Hepatocyte (in vitro differentiated cells): ENCODE data around the gene CHKA.

ENCODE experiments used
- CTCF ChIP-seq: fragments of 200-600 bp; sonication (generic); IDR thresholded peaks from 2 replicates; pipeline ENCODE4 v1.5.1; 2016; ENCODE audit warnings: antibody characterized with exemption, mild to moderate bottlenecking; ENCODE audit not compliant: poor library complexity
- EZH2 ChIP-seq: fragments of 200-600 bp; sonication (generic); IDR thresholded peaks from 2 replicates; pipeline ENCODE4 v1.6.1; 2016; ENCODE audit warnings: antibody characterized with exemption, mild to moderate bottlenecking, borderline replicate concordance
- EZH2phosphoT487 ChIP-seq: fragments of 200-600 bp; sonication (generic); IDR thresholded peaks from one replicate; pipeline ENCODE4 v1.6.1; 2018; ENCODE audit warnings: antibody characterized with exemption, mild to moderate bottlenecking, low read depth, moderate library complexity; ENCODE audit not compliant: unreplicated experiment, severe bottlenecking

GRCh38 chr11:68090706-68091105 is 30.5 kb downstream of the CHKA start:
- no peak for TF ChIP-seq CTCF
- no peak for TF ChIP-seq EZH2
- no peak for TF ChIP-seq EZH2phosphoT487
